ENCODE data around the gene KRTAP10-3.

The KRTAP10-3 gene

DNA sequence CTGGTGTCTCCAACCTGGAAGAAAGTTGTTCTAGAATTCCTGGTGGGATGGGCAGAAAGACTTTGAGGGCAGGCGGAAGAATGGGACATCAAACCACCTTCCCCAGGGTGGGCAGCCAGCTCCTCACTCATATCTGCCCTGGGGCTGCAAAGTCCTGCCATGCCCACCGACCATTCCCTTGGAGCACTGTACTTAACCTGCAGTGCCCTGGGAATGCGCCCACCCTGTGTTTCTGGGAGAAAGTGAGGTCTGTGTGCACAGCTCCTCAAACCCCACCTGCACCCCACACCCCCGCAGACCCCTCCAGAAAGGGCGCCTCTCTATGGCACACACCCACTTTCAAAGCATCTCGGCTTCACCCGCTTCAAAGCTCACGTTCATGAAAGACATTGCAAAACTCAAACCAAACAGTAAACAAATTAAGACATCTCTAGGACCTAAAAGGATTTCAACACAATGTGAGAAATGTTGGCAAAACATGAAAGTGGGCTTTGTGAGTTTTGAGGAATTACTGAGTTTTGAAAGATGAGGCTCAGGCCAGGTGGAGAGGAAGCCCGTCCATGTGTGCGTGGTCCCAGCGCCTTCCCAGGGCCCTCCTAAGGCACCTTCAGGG is 43.7 kb downstream of the KRTAP10-3 start:
- peaks cover 3% of the 10 kb centered on the region for H3K9me3 Mint-ChIP-seq
- DNase-seq (ENCODE audit: low spot score in 2 of 2) (no peak), ATAC-seq (no peak)
- no peaks in the 10 kb centered on the region for H3K36me3 Mint-ChIP-seq
- peaks cover 14% of the 10 kb centered on the region for H3K4me1 Mint-ChIP-seq
- no peak overlapping the region for H3K4me3 Mint-ChIP-seq
- H3K27ac Mint-ChIP-seq, result no peak overlapping the region

DNA sequence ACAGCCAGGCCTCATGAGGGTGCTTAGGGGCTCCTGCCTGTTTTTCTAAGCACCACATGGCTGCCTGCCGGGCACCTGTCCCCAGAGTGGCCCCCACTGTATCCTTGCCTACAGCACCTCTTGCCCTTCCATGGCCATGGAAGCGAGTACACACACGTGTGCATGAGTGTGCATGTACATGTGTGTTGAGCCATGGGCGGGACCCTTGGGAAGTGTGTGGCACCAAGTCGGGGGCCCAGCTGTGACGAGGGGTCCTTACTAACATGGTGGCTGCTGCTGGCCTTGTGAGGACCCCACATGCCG is 44.4 kb downstream of the KRTAP10-3 start:
- Mint-ChIP-seq H3K4me3 (no peak overlapping the region), H3K9me3 (peaks cover 3% of the 10 kb centered on the region), H3K27ac (no peak overlapping the region), H3K4me1 (peaks cover 14% of the 10 kb centered on the region), H3K36me3 (no peaks in the 10 kb centered on the region)
- ATAC-seq (no peak), DNase-seq (ENCODE audit: low spot score in 2 of 2) (no peak)

DNA sequence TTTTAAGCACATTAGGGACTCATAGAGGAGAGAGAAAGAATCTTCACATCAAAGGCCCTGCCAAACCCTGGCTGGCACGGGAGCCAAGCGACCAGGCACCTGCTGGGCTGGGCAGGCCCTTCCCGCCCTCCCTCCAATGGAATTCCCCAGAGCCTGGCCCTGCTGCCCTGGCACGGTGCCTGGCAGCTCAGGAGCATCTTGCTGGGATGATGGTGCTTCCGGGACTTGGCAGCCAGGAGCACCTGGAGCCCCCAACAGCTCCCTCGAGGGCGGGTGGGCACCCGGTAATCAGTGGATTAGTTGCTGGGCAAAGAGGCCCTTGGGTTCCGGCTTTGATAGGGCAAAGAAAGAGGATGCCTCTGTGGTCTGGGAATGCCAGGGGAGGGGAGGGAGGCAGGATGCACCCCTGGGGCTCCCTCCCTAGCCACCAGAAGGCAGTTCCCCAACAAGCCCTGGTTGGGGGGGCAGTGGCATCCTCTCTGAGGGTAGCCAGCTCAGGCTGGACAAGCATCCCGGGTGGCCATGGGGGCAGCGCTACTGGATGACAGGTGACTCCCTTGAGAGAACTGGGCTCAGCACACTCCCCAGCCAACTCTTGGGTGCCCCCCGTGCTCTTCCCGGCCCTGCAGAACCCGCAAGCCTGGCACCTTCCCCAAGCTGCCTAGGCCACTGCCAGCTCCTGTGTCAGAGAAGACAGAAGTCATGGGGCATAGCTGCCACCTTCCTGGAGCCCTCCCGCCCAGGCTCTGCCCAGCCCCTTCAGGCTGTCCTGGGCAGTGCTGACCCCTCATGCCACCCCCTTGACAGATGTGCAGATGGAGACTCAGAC is 45.0 kb downstream of the KRTAP10-3 start:
- no peak for ATAC-seq
- H3K9me3 Mint-ChIP-seq, result peaks cover 3% of the 10 kb centered on the region
- DNase-seq (ENCODE audit: low spot score in 2 of 2), result no peak
- H3K4me1 Mint-ChIP-seq, result peaks cover 14% of the 10 kb centered on the region
- no peak overlapping the region for H3K4me3 Mint-ChIP-seq
- H3K27ac Mint-ChIP-seq, result no peak overlapping the region
- no peaks in the 10 kb centered on the region for H3K36me3 Mint-ChIP-seq

DNA sequence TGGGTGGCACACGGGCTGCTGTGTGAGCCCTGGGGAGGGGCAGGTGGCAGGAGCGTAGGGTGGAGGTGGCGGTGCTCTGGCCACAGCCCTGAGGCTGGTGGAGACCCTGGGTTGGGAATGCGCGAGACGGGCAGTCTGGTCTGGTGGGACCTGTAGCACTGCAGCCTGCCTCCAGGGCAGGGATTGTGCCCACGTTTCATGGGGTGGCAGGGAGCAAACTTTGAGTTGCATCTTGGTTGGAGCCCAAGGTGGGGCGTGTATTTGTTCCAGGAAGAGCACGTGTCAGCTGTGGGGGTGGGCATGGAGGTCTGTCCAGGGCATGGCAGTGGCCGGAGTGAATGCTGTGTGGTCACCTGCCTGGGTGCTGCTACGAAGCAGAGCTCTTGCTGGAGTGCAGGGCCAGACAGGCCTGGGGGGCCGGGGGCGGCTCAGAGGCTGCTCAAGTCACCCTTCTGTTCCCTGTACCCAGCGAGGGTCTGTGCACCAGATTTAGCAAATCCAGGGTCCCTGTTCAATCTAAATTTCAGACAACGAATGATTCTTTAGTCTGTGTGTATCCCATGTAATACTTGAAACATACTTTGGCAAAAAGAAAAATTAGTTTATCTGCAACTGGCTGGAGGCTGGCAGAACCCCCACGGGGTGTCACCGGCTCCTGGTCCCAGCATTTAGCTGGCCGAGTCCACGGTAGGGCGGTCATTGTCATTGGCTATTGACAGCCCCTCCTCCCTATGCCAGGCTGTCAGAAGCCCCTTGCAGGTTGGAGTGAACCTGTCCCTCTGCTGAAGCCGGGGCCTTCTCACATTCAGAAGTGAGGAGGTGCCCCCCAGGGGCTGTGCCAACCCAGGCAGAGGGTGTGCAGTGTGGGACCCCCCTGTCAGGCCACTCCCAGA is 45.9 kb downstream of the KRTAP10-3 start:
- H3K27ac Mint-ChIP-seq, result no peak overlapping the region
- H3K4me1 Mint-ChIP-seq, result peaks cover 10% of the 10 kb centered on the region
- H3K9me3 Mint-ChIP-seq, result peaks cover 1% of the 10 kb centered on the region
- DNase-seq (ENCODE audit: low spot score in 2 of 2) (no peak), ATAC-seq (no peak)
- H3K36me3 Mint-ChIP-seq, result no peaks in the 10 kb centered on the region
- H3K4me3 Mint-ChIP-seq, result no peak overlapping the region

DNA sequence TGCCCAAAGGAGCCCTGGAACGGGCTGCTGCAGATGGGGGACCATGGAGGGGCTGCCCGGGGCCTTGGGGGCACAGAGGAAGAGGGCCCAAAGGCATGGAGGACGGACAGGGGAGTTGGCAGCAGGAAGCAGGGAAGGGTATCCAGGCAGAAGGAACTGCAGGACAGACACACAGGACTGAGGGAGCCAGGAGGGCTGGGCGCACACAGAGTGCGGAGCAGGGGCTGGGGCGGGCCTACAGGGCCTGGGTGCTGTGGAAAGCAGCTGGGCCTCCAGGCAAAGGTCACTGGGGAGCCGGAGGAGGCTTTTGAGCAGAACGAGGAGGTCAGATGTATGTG is 46.7 kb downstream of the KRTAP10-3 start:
- H3K27ac Mint-ChIP-seq, result no peak overlapping the region
- peaks cover 3% of the 10 kb centered on the region for H3K4me1 Mint-ChIP-seq
- ATAC-seq, result no peak
- no peak overlapping the region for H3K4me3 Mint-ChIP-seq
- DNase-seq (ENCODE audit: low spot score in 2 of 2), result no peak
- no peaks in the 10 kb centered on the region for H3K36me3 Mint-ChIP-seq
- no peaks in the 10 kb centered on the region for H3K9me3 Mint-ChIP-seq

DNA sequence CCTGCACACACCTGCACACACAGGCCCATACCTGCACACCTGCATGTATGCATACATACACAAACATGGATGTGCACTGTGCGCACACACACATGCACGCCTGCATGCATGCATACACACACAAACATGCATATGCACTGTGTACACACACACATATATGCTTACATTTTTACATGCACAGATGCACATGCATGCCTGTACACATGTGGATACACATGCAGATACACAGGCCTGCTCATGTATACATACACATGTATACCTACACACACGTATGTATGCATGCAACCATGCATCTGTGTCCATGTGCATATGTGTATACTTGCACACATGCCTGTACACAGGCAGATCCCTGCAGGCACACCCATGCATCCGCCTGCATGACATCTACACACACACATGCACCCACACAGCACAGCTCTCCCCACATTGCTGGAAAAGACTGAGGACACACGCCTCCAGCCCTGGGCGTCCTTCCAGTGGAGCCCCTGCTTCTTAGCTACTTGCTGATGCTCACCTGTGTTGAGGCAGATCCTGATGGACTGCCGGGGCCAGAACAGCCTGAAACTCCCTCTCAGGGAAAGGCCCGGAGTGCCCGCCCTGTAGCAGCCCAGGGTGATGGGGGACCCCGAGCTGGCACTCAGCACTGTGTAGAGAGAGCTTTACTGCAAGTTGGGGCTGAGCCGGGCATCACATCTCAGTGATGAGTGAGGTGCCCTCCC is 47.2 kb downstream of the KRTAP10-3 start:
- H3K36me3 Mint-ChIP-seq, result no peaks in the 10 kb centered on the region
- no peak overlapping the region for H3K4me3 Mint-ChIP-seq
- H3K9me3 Mint-ChIP-seq, result no peaks in the 10 kb centered on the region
- DNase-seq (ENCODE audit: low spot score in 2 of 2), result no peak
- no peak for ATAC-seq
- no peaks in the 10 kb centered on the region for H3K4me1 Mint-ChIP-seq
- H3K27ac Mint-ChIP-seq, result no peak overlapping the region

DNA sequence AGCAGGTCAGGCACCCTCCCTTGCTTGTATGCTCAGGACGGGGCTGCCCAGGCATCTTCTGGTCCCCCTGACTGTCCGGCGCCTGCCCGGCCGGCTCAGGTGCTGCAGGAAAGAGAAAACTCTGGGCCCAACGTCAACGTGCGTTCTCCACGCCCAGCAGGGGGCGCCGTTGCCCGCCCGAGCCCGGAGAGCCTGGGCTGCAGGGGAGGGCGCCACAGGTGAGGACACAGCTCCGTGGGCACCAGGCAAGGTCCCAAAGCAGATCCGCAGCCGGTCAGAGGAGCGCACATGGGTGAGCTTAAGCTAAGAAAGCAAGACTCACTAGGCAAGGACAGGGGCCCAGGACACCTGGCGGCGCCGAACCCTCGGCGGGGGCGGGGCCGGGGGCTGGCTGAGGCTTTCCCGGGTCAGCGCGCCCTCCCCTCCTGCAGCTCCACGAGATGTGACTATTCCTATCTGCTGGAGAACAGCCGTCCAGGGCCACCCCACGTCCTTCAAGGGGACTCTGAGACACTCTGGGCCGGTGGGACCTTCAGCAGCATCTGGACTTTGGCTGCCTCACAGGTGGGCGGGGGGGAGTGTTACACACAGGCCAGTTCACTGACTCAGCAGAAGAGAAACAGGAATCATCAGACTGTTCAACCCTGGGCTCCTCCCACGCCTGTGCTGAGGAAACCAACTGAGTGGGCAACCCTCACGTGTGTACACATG is 47.9 kb downstream of the KRTAP10-3 start:
- no peak overlapping the region for H3K27ac Mint-ChIP-seq
- H3K36me3 Mint-ChIP-seq, result no peaks in the 10 kb centered on the region
- peak; percentile 85 to 86 for DNase-seq (ENCODE audit: low spot score in 2 of 2)

DNA sequence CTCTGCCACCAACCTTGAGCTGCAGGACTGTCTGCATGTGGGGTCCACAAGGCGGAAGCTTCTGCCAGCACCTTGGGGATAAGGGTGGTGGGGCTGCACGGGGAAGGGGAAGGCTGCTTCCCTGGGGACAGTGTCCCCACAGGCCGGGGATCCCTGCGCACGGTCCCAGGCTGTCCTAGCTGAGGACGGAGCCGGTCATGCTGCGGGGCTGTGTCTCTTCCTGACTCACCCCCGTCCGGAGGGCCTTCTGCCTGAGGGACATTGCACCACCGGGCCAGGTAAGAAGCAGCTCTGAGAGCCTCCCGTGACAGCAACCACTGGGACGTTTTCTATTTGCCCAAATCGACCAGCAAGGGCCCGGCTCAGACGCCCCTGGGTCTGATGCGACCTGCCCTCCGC is 48.5 kb downstream of the KRTAP10-3 start:
- H3K36me3 Mint-ChIP-seq, result no peaks in the 10 kb centered on the region
- no peaks in the 10 kb centered on the region for H3K4me1 Mint-ChIP-seq

More for the DNA sequence above, 47.9 kb downstream of the KRTAP10-3 start:
- Mint-ChIP-seq H3K4me1 (no peaks in the 10 kb centered on the region), H3K4me3 (no peak overlapping the region), H3K9me3 (no peaks in the 10 kb centered on the region)
- peak; percentile 84 for ATAC-seq

DNA sequence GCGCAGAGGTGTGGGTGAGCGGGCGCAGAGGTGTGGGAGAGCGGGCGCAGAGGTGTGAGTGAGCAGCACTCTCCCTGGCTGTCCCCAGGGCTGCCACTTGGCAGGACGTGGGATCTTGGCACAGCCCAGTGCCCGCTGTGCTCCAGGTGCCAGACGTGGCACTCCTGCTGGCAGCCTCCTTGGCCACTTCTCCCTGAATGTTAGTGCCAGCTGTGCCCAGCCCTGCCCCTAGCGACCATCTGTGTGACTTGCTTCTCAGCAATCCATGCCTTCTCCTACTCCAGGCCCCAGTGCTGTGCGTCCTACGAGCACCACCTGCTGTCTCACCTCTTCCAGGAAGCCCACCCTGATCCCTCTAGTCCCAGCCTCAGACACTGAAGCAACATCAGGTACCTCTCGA is 49.1 kb downstream of the KRTAP10-3 start:
- no peaks in the 10 kb centered on the region for H3K4me1 Mint-ChIP-seq
- ATAC-seq (no peak), DNase-seq (ENCODE audit: low spot score in 2 of 2) (no peak)
- H3K9me3 Mint-ChIP-seq, result no peaks in the 10 kb centered on the region
- H3K4me3 Mint-ChIP-seq, result no peak overlapping the region
- H3K36me3 Mint-ChIP-seq, result no peaks in the 10 kb centered on the region
- H3K27ac Mint-ChIP-seq, result no peak overlapping the region

More for the DNA sequence above, 48.5 kb downstream of the KRTAP10-3 start:
- no peaks in the 10 kb centered on the region for H3K9me3 Mint-ChIP-seq
- ATAC-seq, result no peak
- no peak for DNase-seq (ENCODE audit: low spot score in 2 of 2)
- H3K27ac Mint-ChIP-seq, result no peak overlapping the region
- H3K4me3 Mint-ChIP-seq, result no peak overlapping the region

DNA sequence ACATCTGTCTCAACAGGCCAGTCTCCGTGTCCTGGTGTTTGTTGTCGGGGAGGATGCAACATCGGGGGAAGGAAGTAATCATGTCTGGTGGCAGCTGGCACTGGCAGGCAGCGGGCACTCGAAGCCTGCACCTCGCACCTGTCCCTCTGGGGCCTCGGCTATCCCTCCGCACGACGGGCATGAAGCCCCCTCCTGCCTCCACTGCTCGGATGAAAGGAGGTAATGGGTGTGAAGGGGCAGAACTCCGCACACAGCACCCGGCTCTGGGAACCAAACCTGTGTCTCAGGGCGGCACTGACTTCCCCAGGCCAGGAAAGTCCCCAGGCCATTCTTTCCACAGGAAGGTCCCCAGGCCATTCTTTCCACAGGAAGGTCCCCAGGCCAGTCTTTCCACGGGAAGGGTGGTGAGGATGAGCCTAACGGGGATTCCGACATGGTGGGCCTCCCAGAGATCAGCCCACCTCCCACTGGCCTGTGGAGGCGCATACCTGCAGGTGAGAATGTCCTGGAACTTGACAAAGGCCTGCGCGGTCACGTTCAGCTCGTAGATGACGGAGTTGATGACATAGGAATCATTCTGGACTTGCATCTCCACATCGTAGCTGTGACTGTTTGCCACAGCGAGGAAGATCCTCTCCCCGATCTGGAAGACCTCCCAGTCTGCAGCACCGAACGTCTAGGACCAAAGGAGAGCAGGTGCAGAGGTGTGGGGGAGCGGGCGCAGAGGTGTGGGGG is 49.7 kb downstream of the KRTAP10-3 start:
- H3K4me3 Mint-ChIP-seq, result no peak overlapping the region
- no peaks in the 10 kb centered on the region for H3K9me3 Mint-ChIP-seq
- no peaks in the 10 kb centered on the region for H3K36me3 Mint-ChIP-seq
- no peaks in the 10 kb centered on the region for H3K4me1 Mint-ChIP-seq
- ATAC-seq, result no peak
- DNase-seq (ENCODE audit: low spot score in 2 of 2), result no peak
- H3K27ac Mint-ChIP-seq, result no peak overlapping the region

DNA sequence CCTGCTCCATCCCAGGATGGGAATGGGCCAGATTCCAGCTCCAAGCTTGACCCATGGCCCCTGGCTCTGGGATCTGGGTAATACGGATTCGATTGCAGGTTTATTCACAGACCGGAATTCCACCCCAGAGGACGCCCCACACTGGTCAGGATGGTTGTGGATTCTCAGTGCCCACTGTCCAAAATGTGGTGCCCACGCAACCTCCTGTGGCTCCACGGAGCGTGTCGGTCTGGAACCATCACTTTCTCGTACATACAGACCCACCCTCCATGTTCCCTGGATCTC is 50.2 kb downstream of the KRTAP10-3 start:
- H3K36me3 Mint-ChIP-seq, result no peaks in the 10 kb centered on the region
- ATAC-seq (no peak), DNase-seq (ENCODE audit: low spot score in 2 of 2) (no peak)
- no peaks in the 10 kb centered on the region for H3K4me1 Mint-ChIP-seq
- H3K4me3 Mint-ChIP-seq, result no peak overlapping the region
- H3K27ac Mint-ChIP-seq, result no peak overlapping the region
- H3K9me3 Mint-ChIP-seq, result no peaks in the 10 kb centered on the region

Measured in stimulated activated effector memory CD8-positive, alpha-beta T cell treated with anti-CD3 and anti-CD28 coated beads, Interleukin-12 subunit alpha, Interleukin-12 subunit beta, amount 100 ng/mL, for 72 hours (primary cell).